ENCODE results near the gene TACC3.

DNA sequence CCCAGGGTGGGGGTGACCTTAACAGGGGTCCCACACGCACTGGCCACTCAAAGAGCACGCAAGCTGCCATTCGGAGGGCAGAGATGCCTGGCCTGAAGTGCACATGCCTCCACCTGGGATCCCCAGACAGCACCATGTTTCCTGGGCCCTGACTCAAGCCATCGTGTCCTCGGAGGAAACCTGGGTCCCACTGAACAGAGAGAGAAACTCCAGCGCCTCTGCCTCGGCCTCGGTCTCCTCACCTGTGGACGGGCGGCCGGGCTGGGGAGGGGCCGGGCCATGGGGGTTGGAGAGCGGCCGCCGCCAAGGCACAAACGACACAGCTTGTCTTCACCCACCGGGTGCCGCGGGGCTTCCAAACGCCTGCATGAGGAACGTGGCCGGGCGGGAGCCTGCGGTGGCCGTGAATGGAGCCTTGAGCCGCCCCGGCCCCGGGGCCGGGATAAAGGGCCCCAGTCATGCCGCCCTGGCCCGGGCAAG, 41.8 kb downstream of the TACC3 start:
- TF ChIP-seq, protein P1, sequence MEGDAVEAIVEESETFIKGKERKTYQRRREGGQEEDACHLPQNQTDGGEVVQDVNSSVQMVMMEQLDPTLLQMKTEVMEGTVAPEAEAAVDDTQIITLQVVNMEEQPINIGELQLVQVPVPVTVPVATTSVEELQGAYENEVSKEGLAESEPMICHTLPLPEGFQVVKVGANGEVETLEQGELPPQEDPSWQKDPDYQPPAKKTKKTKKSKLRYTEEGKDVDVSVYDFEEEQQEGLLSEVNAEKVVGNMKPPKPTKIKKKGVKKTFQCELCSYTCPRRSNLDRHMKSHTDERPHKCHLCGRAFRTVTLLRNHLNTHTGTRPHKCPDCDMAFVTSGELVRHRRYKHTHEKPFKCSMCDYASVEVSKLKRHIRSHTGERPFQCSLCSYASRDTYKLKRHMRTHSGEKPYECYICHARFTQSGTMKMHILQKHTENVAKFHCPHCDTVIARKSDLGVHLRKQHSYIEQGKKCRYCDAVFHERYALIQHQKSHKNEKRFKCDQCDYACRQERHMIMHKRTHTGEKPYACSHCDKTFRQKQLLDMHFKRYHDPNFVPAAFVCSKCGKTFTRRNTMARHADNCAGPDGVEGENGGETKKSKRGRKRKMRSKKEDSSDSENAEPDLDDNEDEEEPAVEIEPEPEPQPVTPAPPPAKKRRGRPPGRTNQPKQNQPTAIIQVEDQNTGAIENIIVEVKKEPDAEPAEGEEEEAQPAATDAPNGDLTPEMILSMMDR (IDR thresholded peaks at IDR 0.05; ENCODE audit: low read length): no peak
- no peak for TF ChIP-seq EZH2 (optimal IDR thresholded peaks at IDR 0.05; ENCODE audit: low read depth, low read length)
